GM21515 (cell line): ENCODE measurements around the gene IGSF22.

Experiments used
- ATAC-seq: cut with Tn5 transposase; IDR thresholded peaks from one replicate; pipeline ENCODE4 v1.9.1; 2021; ENCODE audit not compliant: unreplicated experiment

IGSF22 gene

GRCh38 chr11:18726040-18726439 lies at the start of gene IGSF22:
TSS of gene IGSF22 (minus strand) at chr11:18726188. CDS start at chr11:18724236, 1,952 bp downstream.
- no peak for ATAC-seq

DNA sequence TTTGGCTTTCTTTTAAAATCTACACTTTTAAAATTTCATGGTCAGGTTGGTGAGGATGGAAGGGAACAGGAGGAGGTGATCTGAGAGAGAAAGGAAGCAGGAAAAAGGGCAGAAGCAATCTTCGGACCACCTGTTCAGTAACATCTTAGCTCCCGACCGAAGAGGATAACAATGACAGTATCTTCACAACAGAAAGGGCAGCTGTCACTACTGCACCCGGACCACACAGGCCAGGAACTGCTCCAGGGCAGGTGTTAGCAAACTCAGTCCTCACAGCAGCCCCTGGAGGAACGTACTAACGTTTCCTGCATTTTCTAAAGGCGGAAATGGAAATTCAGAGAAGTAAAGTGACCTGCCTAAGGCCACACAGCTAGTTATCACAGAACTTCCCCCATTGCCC lies 48.8 kb upstream of the IGSF22 start:
- no peak for ATAC-seq

GRCh38 chr11:18773681-18774080 lies 47.7 kb upstream of the IGSF22 start:
- ATAC-seq: no peak

DNA sequence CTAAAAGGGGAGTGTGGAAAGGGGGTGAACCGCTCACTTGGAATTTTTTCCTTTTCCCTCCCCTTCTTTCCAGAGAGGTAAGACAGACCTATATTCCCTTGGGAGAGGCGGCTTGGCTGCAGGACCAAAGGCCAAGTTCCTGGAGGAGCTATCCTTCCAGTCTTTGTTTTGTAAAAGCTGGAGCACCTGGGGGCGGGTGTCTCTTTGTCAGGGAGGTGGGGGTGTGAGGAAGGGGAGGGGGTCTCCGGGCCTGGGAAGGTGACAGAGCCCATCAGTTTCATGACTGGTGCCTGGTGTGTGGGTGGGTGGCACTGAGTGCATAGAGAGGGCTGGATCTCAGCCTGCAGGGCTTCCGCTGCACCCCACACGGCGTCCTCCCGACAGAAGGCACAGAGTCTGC lies 47.1 kb upstream of the IGSF22 start:
- ATAC-seq: no peak

DNA sequence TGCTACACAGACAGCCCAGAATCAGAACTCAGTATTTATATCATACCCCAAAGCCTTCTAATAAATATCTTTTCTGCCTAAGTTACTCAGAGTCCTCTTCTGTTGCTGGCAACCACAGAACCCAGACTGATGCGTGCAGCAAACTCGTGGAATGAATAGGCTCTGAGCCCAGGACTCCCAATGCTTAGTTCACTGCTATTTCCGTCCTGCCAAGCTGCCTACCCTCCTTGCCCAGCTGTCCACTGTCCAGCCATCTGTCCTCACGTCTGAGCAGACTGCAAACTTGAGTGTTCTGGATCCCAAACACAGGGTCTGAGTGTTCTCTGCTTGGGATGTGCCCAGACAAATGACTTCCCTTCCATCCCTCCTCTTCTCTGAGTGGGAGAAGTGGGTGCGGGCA lies 46.2 kb upstream of the IGSF22 start:
- ATAC-seq: no peak

DNA sequence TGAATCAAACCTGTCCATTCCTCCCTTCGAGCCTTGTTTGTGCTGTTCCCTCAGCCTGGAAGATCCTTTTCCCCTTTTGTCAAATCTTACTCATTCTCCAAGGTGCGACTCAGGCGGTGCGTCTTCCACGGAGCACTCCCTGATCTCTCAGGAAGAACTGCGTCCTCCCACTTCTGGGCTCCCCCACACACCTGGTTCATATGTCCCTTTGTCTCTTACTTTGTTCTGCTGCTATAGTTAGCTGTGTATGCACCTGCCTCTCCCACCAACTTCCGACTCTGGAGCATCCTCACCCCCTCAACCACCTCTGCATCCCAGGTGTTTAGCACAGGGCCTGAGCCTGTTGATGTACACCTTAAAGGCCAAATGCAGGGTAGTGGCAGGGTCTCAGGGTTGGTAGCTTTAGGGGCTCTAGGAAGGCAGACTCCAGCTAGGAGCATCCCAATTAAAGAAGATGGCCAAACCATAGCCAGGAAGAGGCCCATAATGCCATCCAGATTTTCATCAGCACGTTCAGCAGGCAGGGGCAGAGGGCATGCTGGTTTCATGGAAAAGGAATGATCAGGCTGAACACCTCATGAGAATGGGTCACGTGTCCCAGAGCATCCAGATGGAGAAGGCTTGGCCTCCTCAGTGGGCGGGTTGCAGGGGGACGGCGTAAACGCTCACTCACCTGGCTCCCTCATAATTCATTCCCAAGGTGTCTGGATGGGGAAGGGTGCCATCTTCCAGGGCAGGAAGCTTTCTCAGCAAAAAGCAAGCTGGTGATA lies 45.5 kb upstream of the IGSF22 start:
- no peak for ATAC-seq

DNA sequence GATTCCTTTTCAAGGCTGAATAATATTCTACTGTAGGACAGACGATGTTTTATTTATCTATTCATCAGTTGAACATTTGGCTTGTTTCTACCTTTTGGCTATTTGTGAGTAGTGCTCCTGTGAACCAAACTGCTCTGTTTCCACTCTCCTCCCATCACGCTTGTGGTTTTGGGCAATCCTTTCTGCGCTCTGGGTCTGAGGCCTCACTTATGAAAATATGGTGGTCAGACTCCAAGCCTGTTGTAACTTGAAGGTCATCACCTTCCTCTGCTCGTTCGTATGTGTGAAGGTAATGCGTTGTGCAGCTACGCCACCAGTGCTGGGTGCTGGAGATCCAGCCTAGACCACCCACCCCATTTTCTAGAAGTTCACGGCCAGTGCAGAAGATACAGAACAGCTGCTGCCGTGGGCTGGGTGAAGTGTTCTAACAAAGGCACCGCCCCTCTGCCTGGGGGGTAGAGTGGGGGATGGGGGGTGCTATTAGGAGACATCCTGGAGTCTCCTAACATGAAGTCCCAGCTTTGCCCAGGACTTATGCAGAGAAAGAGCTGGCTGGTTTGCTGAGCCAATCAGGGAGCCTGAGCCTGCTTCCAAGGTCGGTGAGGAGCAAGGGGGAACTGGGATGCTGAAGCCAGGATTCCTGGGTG lies 44.6 kb upstream of the IGSF22 start:
- no peak for ATAC-seq

GRCh38 chr11:18769802-18770456 lies 43.9 kb upstream of the IGSF22 start:
- peak; percentile 60 for ATAC-seq

- ATAC-seq: no peak
Observed at GRCh38 chr11:18768978-18769377, 43.0 kb upstream of the IGSF22 start.

GRCh38 chr11:18768472-18768901 lies 42.5 kb upstream of the IGSF22 start:
- ATAC-seq: peak; percentile 81

- ATAC-seq: no peak
Observed at GRCh38 chr11:18766015-18766414, 40.0 kb upstream of the IGSF22 start.

DNA sequence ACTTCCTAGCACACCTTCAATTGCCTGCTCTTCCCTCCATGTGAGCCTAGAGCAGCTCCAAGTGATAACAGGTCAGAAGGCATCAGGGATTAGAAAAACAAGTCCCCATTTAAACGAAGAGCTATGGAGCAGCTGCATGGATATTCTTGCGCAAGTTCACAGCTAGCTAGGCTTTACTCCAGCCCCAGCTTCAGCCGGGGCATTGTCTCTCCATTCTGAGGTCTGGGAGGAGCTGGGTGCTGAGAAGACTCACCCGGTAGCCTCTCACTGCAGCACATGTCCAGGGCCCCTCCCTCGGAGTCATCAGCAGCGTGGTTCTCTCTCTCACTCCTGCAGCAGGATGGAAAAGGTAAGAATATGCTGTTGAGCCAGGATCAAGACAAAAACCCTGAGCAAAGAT lies 39.6 kb upstream of the IGSF22 start:
- no peak for ATAC-seq

DNA sequence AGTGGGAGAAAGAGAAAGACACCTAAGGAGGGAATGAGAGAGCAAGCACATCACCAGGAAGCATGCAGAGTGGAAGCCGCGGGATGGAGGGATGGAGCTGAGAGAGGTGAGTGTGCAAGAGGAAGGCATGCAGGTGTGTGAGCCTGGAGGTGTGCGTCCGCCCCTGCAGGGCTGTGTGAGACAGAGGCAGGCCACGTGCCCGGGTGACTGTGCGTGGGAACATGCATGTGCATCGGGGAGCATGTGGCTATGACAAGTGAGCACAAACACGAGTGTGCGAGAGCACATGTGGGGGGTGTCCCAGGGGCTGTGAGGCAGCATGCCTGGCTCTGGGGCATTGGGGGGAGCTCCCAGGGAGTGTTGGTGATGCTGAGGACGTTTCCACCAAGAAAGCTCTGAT lies 35.8 kb upstream of the IGSF22 start:
- no peak for ATAC-seq

DNA sequence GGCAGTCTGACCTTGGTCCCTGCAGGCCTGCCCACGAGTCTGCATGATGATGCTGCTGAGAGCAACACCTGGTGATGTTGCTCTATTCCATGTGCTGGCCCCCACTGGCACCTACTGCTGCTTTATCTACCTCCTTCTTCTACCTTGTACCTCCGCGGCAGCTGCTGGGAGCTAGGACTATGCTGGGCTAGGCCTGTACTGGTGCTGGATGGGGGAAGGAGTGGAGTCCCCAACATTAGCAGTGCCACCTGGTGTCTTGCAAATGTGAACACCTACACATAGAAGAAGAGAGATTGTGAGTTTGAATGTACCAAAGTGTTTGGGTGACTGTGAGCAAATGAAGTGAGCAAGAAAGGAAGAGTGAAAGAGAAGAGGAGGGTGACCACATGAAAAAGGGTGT lies 35.2 kb upstream of the IGSF22 start:
- no peak for ATAC-seq

GRCh38 chr11:18757811-18758210 lies 31.8 kb upstream of the IGSF22 start:
- ATAC-seq: no peak

- no peak for ATAC-seq
Observed at GRCh38 chr11:18756889-18757288, 30.9 kb upstream of the IGSF22 start.

DNA sequence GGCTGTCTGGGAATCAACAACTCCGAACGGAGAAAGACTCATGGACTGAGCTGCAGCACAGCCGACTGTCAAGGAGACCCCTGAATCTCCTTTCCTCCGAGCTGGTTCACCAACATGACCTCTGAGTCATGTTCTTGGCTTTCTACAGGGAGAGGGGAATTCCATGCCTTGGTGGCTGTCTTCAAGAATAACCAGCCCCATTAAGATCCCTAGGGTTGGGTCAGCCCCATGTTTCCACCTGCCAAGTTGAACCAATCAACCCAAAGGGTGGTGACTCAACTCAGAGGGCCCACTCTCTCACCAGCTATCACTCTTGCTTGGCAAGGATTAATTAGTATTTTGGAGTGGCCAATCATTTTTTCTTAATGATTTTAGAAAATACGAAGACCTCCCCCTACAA lies 28.3 kb upstream of the IGSF22 start:
- ATAC-seq: no peak

DNA sequence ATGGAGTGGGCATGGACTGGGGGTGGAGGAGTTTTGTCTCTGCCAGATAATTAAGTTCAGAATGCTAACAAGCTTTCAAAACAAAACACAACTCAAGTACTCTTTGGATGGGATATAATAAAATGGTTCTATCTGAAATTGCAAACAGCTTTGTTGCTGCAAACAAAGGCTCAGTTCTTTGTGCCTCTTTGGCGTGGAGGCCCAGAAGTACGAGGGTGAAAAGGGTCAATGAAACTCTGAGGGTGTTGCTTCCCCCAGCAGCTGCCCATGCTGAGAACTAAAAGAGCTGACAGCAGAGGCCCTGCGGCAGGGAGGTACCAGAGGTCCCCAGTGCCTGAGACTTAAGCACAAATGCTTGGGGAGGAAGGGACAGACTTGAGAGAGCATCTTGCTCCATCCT lies 26.5 kb upstream of the IGSF22 start:
- ATAC-seq: no peak

DNA sequence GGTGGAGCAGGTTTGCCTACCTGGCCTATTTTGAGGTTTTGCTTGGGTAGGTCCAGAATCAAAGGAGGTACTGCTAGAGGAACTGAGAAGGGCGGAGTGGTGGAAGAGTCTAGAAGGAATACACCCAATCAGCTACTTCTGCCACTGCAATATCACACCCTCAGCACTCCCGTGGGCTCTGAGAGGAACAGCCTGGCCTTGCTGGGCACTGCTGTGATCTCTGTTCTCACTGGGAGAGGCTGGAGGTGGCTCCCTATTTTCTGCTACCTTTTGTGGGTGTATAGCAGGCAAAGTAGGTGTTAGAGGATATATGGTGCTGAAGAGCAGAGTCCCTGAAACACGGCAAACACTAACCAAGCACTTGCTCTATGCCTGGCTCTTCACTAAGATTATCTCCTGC lies 25.0 kb upstream of the IGSF22 start:
- ATAC-seq: no peak

DNA sequence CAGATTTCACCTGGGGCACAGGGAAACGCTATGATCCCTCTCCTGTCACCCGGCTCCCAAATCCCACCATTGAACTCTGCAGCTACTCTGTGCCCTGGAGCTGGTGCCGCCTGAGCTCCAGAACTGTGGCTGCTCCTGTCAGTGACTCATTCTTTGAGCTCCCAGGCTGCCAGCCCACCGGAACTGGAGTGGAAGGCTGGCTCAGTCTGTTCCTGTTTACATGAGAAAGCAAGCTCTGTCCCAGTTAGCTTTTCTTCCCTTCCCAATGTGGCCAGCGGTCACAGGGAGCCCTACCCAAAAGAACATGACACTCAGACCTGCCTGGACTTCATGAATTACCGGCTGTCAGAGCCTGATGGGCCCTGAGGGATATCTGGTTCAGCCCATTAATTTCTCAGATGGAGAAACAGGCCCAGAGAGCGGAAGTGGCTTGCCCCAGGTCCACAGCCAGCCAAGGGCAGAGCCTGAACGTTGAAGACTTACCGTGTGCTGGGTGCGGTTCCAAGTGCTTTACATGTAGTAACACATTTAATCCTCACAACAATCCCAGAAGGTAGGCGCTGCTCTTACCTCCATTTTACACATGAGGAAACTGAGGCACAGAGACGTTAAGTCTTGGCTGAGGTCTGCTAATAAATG lies 23.8 kb upstream of the IGSF22 start:
- no peak for ATAC-seq

DNA sequence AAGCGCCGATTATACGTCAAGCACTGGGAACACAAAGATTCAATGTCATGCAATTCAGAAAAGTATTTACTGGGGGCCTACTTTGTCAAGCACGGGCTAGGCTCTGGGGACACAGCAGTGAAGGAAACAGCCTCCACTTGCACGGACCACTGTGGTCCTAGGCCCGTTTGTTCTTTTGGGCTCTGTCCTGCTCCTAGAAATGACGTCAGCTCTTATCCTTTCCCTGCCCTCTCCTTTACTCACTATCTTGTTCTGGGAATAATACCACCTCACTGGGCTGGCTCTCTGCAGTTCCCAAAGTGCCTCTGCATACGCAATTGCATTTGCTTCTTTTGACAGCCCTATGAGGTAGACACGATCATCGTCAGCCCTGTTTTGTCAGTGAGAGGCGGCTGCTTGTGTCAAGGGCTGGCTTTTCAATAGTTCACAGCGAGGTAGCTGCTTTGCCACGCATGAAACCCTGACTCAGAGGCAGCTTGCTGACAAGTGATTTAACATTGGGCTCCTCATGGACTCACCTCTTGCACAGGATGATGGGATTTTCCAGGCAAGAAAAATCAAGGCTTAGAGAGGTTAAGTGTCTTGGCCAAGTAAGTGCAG lies 22.9 kb upstream of the IGSF22 start:
- no peak for ATAC-seq
